GM18511 (cell line): Measurements from ENCODE around the gene TMEM100.

Experiments used
- ATAC-seq: cut with Tn5 transposase; IDR thresholded peaks from one replicate; pipeline ENCODE4 v1.9.1; 2021; ENCODE audit warnings: mild to moderate bottlenecking, moderate library complexity; ENCODE audit not compliant: unreplicated experiment

The TMEM100 gene

DNA sequence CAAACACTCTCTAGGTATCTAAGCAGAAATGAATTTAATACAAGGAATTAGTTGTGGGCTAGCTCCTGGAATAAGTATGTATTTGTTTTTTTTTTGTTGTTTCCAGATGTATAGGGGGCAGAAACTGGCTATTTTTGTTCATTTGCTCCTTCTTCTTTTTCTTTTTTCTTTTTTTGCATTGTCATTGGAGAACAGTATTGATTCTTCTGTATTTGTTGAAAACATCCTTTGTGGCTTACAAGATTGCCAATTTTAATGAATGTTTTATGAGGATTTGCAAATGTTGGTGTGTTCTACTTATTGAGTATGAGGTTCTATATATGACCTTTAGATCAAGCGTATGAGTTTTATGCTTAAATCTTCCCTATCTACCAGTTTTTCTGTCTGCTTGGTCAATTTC, 22.6 kb upstream of the TMEM100 start:
- ATAC-seq, result no peak

DNA sequence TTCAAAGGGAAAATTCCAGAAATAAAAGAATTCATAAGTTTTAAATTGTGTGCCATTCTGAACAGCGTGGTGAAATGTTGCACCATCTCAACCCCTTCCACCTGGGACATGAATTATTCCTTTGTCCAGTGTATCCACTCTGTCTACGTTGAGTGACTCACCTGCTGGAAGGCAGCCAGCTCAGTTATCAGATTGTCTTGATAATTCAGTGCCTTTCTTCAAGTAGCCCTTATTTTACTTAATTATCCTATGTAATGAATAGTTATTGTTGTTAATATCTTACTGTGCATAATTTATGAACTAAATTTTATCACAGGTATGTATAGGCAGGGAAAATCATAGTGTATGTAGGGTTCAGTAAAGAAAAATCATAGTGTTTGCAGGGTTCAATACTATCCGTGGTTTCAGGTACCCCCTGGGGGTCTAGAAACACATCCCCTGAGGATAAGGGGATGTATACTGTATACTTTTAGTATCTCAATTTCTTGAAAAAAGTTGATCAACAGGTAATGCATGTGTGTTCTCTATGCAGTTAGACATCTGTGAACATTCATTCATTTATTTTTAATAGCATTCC, 20.5 kb upstream of the TMEM100 start:
- peak; percentile 53 for ATAC-seq

DNA sequence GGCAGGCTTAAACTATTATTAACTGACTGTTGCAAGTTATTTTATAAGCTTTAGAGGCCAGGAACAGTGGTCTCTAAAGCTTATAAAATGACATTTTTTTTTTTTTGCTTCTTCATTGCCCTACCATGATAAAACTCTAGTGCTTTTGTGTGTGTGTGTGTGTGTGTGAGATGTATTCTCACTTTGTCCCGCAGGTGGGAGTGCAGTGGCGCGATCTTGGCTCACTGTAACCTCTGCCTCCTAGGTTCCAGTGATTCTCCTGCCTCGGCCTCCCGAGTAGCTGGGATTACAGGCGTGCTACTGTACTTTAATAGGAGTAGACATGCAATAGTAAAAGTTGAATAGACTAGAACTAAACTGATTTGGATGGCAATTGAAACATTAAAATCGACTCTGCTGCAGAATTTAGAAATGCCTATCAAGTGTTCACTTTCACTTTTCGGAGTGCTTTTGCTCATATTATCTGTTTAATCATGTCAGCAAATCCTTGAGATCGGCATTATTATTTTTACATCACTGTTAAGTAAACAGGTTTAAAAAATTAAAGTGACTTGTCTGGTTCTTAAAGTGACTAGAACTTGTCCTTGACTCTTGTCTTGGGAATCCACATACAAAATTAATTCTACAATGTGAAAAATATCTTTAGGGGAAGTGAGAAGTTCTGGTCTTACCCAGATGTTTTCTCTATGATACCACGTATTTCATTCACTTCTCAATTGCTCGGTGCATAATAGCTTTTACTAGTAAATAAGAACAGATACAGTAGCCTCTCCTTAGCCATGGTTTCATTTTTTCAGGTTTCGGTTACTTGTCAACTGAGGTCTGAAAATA, 19.8 kb upstream of the TMEM100 start:
- ATAC-seq, result peak; percentile 99

DNA sequence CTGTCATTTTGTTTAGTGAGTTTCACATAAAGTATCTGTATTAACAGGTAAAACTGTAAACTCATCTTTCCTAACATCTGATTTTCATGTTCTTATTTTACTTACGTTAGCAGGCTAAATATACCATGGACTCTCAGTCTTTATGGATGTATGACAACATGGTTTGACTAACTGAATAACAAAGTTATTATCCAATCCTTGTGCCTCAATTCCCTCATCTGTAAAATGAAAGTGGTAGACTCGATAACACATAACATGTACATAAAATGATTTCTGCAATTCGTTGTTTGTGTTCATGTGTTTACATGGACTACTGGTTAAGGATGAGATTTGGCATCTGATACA, 18.7 kb upstream of the TMEM100 start:
- no peak for ATAC-seq

DNA sequence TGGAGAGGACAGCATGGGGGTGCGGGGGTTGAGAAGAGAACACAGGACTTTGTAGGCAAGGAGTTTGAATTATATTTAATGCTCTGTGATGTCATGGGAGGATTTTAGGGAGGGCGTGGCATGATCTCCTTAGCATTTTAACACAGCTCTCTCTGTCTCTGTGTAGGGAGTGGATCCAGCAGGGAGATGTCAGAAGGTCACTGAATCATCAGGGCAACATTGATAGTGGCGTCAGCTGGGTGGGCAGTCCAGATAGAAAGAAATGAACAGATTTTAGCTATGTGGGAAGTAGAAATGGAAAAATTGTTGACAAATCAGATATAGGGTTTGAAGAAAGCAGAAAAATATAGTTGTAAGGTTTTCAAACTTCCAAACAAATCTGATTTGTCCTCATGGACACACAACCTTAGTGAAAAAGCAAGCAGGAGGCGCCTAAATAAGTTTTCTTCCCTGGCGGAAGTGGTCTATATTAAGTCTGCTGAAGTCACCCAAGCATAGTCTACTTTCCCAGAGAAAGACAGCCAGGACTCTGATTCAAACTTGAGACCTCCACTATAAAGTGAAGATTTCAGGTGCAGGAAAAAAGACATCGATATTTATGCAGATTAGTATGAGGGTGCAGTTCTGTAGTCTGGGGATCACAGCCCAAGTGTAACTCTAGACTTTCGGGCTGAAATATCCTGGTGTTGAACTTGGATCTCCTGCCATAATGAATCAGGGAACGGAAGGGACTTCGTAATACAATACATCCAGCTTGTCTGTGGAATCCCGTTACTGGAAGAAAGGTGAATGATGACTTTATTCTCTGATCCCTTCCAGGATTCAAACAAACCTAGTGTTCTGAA, 18.1 kb upstream of the TMEM100 start:
- no peak for ATAC-seq

DNA sequence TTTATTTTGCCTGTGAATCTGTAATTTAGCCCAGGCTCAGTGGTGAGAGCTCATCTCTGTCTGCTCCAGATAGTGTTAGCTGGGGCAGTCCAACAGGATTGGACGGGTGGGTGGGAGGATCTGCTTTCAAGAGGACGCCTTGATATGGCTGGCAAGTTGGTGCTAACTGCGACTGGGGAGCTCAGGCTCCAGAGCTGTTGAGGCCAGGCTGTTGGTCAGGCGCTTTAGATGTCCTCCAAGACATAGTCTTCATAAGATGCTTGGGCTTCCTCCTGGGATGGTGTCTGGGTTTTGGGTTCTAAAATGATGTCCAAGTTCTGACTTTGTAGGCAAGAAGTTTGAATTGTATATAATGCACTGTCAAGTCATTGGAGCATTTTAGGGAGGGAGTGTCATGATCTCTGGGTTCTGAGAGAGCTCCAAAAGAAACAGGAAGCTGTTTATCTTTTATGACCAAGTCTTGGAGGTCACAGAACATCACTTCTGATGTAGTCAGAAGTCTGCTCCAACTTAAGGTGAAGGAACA, 15.4 kb upstream of the TMEM100 start:
- ATAC-seq, result no peak

DNA sequence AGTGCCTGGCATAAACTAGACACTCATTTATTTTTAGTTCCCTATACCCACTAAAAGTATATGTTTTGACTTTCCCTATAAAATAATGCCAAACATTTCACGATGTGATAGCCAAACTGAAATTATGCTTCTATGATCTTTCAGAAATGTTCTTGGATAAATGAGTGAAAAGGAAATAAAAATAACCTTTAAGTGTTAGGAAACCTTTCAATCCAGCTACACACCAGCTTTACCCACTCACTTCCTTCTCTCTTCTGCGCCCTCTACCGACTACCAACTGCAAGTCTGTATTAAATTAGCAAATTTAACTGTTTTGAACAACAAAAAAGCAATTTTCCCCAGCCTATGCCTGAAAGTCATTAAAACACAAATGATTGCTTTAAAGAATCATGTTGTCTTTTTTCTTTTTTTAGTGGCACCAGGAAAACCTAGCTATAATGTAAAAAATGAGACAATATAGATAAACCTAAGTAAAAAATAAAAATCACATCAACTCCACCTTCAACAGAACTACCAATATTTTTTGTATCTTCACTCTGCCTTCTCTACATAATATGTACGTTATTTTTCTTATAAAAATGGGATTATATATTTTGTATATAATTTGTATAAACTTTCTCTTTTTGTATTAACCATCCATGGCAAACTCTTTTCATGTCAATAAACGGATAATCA, 13.2 kb upstream of the TMEM100 start:
- ATAC-seq, result no peak

DNA sequence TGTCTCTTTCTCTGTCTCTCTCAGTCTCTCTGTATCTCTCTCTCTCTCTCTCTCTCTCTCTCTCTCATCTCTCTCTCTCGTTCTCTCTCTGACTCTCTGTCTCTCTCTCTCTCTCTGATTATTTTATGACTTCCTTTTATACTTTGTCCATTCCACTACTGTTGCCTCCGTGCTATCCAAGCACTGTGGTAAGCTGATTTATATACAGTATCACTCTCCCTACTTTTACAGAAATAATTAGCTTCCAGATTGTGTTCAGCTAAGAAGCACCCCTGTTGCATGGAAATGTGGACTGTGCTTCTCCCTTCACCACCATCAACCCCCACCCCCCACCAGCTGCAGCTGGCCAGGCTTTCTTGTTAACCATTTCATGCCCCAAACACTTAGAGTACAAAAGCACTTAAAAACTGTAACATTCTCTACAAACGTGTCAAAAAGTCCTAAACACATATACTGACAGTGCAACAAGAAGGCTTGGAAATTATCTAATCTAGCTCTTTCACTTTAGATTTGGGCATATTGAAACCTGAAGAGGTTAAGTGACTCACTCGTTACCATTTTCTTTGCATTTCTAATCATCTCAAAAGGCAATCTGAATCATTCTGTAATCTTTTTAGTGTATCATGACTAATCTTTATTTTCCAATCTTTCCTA, 11.6 kb upstream of the TMEM100 start:
- ATAC-seq, result peak; percentile 56

DNA sequence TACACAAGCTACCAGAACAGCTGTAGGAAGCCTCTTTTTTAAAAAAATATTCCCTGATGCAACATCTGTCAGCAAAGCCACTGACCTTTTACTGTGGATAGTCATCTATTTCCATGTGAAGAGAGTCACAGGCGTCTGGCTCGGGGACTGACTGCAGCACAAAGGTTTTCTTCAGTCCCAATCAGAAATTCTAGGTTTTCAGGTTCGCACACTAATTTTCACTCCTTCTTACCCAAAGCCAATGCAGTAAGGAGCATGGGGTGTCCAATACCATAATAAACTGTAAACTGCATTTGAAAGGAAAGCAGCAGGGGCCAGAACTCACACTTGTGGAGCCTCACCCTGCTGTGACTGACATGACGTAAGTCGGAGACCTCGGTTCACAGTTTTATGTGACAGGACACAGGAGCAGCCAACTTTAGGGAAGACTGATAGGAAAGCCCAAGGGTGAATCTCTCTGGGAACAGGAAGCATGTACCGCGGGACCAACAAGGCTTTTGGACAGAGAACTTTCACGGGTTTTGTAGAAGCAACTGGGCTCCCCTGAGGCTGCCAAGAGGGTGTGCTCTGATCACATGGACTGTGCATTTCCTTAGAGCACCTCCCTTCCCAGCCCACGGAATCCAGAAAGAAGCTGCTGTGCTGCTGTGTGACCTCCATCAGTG, 9.1 kb upstream of the TMEM100 start:
- ATAC-seq, result no peak

DNA sequence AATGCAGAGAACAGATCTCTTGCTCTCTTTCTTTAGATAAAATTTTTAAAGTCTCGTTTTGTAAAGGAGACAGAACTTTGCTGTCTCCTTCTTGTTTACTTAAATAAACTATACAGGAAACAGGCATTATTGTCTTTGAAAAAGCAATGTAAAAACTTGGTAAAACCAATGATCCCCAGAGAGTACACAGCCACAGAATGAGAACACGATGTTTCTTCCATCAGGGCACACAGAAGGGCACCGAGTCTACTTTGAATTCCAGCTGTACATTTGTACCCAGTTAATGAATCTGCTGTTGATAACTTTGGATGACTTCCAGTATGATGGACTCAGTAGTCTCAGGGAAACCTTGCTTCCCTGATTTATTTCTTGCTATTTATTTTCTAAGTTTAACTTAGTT, 8.1 kb upstream of the TMEM100 start:
- ATAC-seq, result no peak

DNA sequence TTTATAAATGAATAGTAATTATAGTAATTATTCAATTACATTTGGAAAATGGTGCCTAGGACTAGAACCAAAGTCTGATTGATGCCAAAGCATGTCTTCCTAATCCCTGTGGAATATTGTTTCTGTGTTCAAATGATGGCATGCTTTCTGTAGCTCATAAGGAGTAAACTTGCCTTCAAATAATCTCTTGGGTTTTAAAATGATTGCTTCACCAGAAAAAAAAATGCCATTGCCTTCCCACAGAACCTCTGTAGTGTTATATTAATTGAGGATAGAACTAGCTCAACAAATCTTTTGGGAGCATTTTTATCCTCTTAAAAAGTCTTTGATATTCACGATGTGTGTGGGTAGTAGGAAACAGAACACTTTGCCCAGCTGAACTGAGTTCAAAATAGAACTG, 7.7 kb upstream of the TMEM100 start:
- ATAC-seq, result no peak

DNA sequence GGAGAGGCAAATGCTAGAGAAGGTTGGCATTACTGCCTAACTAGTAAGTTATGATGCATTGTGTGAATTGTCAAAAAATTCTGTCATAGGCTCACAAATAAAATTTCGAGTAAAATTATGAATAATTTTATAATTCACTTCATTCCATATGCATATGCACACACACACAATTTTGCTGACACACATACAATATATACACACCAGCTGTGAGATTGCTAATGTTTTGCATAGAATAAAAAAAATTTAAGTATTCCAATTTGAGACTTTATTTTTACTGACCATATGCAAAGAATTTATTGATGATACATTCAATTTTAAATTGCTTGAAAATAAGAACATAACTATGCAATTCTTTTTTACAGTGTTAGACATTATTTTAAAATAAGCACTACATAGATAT, 6.8 kb upstream of the TMEM100 start:
- no peak for ATAC-seq

DNA sequence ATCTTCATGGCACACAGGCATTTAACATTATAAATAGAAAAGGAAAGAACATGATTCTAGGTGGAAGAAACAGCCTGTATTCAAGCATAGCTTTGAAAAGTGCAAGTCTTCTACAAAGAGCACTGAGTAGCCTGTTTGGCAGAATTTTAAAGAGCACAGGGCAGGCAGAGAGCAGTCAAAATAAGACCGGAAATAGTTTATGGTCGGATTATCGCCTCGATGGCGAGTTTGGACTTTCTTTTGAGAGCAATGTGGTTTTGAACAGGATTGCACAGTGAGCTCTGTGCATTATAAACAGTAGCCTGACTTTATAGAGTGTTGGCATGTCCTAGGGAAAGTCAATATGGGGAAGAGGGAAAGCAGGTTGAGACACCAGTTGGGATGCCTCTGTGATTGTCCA, 6.2 kb upstream of the TMEM100 start:
- no peak for ATAC-seq

DNA sequence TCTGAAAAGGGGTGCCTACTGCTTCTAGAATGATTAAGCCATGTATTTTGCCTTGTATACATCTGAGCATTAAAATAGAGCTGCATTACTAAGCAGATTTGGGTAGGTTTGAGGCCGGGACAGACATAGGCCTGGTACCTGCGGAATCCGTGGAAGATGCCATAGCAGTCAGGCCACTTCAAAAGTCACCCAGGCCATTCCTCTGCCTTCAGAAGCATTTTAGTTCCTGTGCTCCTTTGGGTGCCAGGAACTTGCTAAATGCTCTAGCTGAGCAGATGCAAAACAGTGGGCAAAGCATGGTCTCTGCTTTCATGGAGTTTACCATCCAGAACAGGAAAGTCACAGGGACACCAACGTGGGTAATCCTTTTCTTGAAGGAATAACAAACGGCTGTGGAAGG, 5.7 kb upstream of the TMEM100 start:
- ATAC-seq, result no peak

DNA sequence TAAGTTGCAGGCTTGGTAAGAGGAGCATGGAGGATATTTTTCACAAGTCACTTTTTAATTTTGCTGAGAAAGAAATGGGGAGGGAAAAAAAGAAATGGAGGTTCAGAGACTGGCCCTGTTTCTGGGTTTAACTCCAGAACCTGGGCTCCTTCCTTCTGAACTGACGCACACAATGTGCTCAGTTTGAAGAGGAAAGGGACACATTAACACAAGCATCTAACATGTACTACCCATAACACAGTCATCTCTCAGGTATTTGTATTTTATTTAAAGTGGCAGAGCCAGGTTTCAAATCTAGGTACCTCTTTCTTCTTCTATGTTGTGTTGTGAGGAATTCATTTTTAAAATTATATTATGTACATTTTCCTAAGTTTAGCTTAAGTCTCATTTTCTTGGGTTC, 5.3 kb upstream of the TMEM100 start:
- ATAC-seq, result no peak

DNA sequence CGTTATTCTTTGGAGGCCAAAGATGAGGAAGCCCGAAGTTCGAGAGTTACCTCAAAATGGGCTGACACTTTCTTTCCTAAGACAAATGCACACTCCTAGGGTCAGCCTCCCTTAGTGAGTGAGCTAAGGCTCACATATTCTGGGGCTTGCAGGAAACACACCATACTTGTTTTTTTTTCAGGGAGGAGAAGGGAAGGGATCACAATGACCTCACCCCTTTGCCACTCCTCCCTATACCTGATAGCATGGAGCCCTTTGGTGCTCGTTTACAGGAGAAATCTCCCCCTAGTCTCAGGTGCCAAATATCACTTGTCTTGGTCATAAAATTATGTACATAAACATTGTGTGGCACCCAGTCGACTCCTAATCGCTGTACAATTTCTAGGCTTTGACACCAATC, 4.6 kb upstream of the TMEM100 start:
- ATAC-seq, result no peak

DNA sequence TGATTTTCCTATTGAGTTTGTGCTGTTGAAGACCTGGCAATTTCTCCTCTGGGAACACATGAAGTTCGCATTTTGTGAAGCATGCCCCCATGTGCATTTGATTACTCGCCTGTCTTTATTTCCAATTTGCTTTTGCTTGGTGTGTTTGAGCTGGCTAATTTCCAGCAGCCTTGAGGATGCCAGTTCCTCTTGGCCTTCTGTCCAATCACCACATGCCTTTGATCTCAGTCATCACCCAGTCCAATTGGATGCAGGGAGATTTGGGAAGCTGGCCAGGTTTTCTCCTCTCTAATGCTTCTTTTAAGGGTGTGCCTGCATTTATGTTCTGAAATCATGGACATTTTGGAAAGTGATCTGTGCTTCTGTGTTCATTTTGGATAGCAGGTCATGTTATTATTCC, 3.8 kb upstream of the TMEM100 start:
- no peak for ATAC-seq

DNA sequence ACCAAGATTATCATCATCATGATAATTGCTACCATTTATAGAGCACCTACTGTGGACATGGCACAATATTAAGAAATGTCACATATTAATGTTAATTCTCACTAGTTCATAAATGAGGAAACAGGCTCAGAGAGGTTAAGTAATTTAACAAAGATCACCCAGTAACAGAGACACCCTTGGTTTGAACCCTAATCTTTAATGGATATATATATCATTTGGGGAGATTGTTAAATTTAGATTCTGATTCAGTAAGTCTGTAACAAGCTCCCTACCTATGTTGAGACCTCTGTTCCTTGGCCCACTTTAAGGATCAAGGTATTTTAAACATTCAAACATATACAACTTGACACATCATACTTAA, 804 bp upstream of the TMEM100 start:
- ATAC-seq, result no peak

DNA sequence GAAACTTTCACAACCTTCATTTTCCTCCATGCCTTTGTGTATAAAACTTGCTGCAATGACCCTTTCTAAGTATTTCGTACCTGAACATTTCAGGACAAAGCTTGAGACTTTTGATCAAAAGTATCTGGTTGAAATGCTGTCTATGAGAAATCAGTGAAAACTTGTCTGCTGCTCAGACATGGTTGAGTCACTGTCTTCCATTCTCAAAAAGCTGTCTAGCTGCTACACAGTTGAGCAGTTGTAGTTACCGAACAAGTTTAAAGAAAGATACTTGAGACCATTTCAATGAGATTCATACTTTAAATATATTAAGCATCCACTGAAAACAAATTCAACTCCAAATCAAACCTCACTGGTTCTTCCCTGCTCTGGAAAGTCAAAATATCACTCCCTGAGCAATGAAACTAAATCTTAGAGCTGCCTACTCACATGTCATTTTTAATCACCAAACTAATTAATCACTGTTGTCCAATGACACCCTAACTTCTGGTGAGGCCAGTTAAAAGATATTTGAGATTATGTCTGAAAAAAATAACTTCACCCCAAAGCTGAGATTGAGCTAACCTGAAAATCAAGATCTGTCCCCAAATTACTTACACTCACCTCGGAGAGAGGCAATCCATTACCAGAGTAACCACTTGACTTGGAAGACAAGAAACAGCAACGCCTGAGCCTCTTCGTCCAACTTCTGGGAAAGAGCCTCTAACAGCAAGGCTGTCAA, 488 bp downstream of the TMEM100 start:
- no peak for ATAC-seq
